DOHH2 (cell line): ENCODE data around the gene CYP11A1.

Experiments used
- H3F3A ChIP-seq: fragments of 200-600 bp; sonication (generic), shearing (Covaris generic); 2 replicates; pipeline ENCODE4 v1.6.0; 2016; ENCODE audit warnings: antibody characterized with exemption, mild to moderate bottlenecking; ENCODE audit not compliant: control insufficient read depth, insufficient read depth
- H3K27ac ChIP-seq: fragments of 200-600 bp; sonication (generic); 2 replicates; pipeline ENCODE4 v1.5.1; 2014; ENCODE audit warnings: low read depth, mild to moderate bottlenecking, low read length, moderate library complexity
- H3K27me3 ChIP-seq: fragments of 200-600 bp; sonication (generic); 2 replicates; pipeline ENCODE4 v1.6.1; 2014; ENCODE audit warnings: mild to moderate bottlenecking, low read length, mixed read lengths; ENCODE audit not compliant: control insufficient read depth
- H3K36me3 ChIP-seq: fragments of 200-600 bp; sonication (generic); 2 replicates; pipeline ENCODE4 v1.6.1; 2014; ENCODE audit warnings: mild to moderate bottlenecking, low read length, moderate library complexity, mixed read lengths; ENCODE audit not compliant: control insufficient read depth
- H3K4me1 ChIP-seq: fragments of 200-600 bp; sonication (generic); 2 replicates; pipeline ENCODE4 v1.6.1; 2014; ENCODE audit warnings: mild to moderate bottlenecking, low read length, mixed read lengths; ENCODE audit not compliant: control insufficient read depth
- H3K4me2 ChIP-seq: fragments of 200-600 bp; sonication (generic); 2 replicates; pipeline ENCODE4 v1.6.0; 2014; ENCODE audit warnings: mild to moderate bottlenecking, low read length, moderate library complexity
- H3K4me3 ChIP-seq: fragments of 200-600 bp; sonication (generic); 2 replicates; pipeline ENCODE4 v1.5.1; 2014; ENCODE audit warnings: mild to moderate bottlenecking, low read length, mixed read lengths
- H3K79me2 ChIP-seq: fragments of 200-600 bp; sonication (generic); 2 replicates; pipeline ENCODE4 v1.6.1; 2014; ENCODE audit warnings: mild to moderate bottlenecking, low read length, mixed read lengths; ENCODE audit not compliant: control insufficient read depth
- H3K9me2 ChIP-seq: fragments of 200-600 bp; sonication (generic); replicated peaks from 2 replicates; pipeline ENCODE4 v1.6.1; 2014; ENCODE audit warnings: mild to moderate bottlenecking, low read length, mixed read lengths; ENCODE audit not compliant: control insufficient read depth
- H3K9me3 ChIP-seq: fragments of 200-600 bp; sonication (generic); 2 replicates; pipeline ENCODE4 v1.6.1; 2014; ENCODE audit warnings: antibody characterized with exemption, low read length, mixed read lengths; ENCODE audit not compliant: control insufficient read depth, insufficient read depth
- H4K20me1 ChIP-seq: fragments of 200-600 bp; sonication (generic); 2 replicates; pipeline ENCODE4 v1.6.0; 2014; ENCODE audit warnings: low read depth, mild to moderate bottlenecking, antibody characterized with exemption, low read length, moderate library complexity; ENCODE audit not compliant: control insufficient read depth, insufficient read depth
- EZH2phosphoT487 ChIP-seq: fragments of 200-600 bp; sonication (generic); IDR thresholded peaks from 2 replicates; pipeline ENCODE4 v1.6.1; 2017; ENCODE audit warnings: borderline replicate concordance, mild to moderate bottlenecking, antibody characterized with exemption, low read length, moderate library complexity, mixed read lengths
- TF ChIP-seq, protein P1 (sequence below): fragments of 200-600 bp; sonication (generic); IDR thresholded peaks from one replicate; pipeline ENCODE4 v1.5.1; 2014; ENCODE audit warnings: antibody characterized with exemption, mild to moderate bottlenecking, low read depth, low read length; ENCODE audit not compliant: poor library complexity, severe bottlenecking

CYP11A1 gene

DNA sequence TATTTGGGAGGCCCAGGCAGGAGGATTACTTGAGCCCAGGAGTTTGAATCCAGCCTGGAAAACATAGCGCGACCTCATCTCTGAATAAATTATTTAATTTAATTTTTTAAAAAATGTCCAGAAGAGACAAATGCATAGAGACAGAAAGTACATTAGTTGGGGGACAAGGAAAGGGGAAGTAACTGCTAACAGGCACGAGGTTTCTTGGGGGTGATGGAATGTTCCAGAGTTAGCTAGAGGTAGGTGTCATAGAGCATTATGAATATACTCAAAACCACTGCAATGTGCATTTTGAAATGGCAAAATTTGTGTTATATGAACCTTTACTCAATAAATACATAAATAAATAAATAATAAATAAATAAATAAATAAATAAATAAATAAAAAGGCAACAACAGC is 31.7 kb upstream of the CYP11A1 start:
- peaks cover 69% of the 10 kb centered on the region for H3K4me1 ChIP-seq
- no peaks in the 10 kb centered on the region for H3K9me3 ChIP-seq
- no peaks in the 10 kb centered on the region for H3K79me2 ChIP-seq
- H3K27me3 ChIP-seq: peaks cover 89% of the 10 kb centered on the region
- no peaks in the 10 kb centered on the region for H3F3A ChIP-seq
- no peak overlapping the region for H3K4me2 ChIP-seq
- no peak overlapping the region for H3K27ac ChIP-seq
- TF ChIP-seq, protein P1, sequence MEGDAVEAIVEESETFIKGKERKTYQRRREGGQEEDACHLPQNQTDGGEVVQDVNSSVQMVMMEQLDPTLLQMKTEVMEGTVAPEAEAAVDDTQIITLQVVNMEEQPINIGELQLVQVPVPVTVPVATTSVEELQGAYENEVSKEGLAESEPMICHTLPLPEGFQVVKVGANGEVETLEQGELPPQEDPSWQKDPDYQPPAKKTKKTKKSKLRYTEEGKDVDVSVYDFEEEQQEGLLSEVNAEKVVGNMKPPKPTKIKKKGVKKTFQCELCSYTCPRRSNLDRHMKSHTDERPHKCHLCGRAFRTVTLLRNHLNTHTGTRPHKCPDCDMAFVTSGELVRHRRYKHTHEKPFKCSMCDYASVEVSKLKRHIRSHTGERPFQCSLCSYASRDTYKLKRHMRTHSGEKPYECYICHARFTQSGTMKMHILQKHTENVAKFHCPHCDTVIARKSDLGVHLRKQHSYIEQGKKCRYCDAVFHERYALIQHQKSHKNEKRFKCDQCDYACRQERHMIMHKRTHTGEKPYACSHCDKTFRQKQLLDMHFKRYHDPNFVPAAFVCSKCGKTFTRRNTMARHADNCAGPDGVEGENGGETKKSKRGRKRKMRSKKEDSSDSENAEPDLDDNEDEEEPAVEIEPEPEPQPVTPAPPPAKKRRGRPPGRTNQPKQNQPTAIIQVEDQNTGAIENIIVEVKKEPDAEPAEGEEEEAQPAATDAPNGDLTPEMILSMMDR: no peak
- TF ChIP-seq EZH2phosphoT487: no peak
- H3K9me2 ChIP-seq: no peaks in the 10 kb centered on the region
- no peaks in the 10 kb centered on the region for H3K36me3 ChIP-seq
- no peak overlapping the region for H3K4me3 ChIP-seq
- peaks cover 43% of the 10 kb centered on the region for H4K20me1 ChIP-seq

DNA sequence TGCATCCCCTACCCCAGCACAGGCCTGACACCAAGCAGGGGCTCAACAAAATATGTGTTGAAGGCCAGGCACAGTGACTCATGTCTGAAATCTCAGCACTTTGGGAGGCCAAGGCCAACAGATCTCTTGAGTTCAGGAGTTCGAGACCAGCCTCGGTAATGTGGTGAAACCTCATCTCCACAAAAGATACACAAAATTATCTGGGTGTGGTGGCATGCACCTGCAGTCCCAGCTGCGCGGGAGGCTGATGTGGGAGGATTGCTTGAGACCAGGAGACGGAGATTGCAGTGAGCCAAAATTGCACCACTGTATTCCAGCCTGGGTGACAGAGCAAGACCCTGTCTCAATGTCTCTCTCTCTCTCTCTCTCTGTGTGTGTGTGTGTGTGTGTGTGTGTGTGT is 30.7 kb upstream of the CYP11A1 start:
- Histone ChIP-seq H3K4me1 (peaks cover 60% of the 10 kb centered on the region), H3K27me3 (peaks cover 91% of the 10 kb centered on the region), H4K20me1 (peaks cover 36% of the 10 kb centered on the region), H3K4me2 (no peak overlapping the region), H3K27ac (no peak overlapping the region), H3K36me3 (no peaks in the 10 kb centered on the region), H3K4me3 (no peak overlapping the region), H3K9me3 (no peaks in the 10 kb centered on the region), H3F3A (no peaks in the 10 kb centered on the region), H3K79me2 (no peaks in the 10 kb centered on the region), H3K9me2 (no peaks in the 10 kb centered on the region)
- TF ChIP-seq, protein P1: no peak
- TF ChIP-seq EZH2phosphoT487: no peak

DNA sequence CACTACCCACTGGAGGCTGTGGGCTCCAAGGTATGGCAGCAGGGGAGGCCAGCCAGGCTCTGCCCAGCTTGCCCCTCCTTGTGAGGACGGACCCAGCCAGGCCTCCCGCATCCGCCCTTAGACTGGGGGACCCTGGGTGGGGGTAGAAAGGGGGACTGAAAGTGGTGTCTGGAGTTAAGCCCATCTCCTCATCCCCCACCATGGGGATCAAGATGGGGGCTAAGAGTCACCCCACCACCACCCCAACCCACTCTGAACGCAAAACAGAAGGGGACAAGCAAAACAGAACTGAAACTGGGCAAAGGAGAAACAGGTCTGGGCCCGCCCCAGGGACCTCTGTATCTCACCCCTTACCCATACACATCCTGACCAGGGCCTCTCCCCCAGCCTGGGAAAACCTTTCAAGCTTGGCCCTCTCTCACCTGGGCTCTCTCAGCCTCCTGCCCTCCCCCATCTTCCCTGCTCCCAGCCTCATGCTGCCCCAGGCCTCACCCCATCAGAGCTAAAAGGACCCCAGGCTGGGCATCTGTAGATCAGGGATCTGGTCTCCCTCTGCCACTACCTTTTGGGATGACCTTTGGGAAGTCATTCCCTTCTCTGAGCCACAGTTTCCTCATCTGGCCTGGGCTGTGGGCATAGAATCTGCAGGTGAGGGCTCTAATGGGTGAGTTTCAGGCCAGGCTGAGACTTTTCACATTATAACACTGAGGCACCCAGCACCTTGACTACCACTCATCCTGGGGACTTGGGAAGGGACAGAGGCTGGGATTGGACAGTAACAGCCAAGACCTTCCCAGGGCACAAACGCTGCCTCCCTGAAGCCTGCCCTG is 30.0 kb upstream of the CYP11A1 start:
- Histone ChIP-seq H4K20me1 (peaks cover 32% of the 10 kb centered on the region), H3F3A (no peaks in the 10 kb centered on the region), H3K4me2 (no peak overlapping the region), H3K9me2 (no peaks in the 10 kb centered on the region), H3K4me1 (peaks cover 53% of the 10 kb centered on the region), H3K9me3 (no peaks in the 10 kb centered on the region), H3K79me2 (no peaks in the 10 kb centered on the region), H3K27ac (no peak overlapping the region), H3K4me3 (no peak overlapping the region), H3K36me3 (no peaks in the 10 kb centered on the region), H3K27me3 (peaks cover 96% of the 10 kb centered on the region)
- TF ChIP-seq EZH2phosphoT487: no peak
- TF ChIP-seq, protein P1: no peak
